Measurements from ENCODE around the gene BCAR1.

BCAR1 gene

DNA sequence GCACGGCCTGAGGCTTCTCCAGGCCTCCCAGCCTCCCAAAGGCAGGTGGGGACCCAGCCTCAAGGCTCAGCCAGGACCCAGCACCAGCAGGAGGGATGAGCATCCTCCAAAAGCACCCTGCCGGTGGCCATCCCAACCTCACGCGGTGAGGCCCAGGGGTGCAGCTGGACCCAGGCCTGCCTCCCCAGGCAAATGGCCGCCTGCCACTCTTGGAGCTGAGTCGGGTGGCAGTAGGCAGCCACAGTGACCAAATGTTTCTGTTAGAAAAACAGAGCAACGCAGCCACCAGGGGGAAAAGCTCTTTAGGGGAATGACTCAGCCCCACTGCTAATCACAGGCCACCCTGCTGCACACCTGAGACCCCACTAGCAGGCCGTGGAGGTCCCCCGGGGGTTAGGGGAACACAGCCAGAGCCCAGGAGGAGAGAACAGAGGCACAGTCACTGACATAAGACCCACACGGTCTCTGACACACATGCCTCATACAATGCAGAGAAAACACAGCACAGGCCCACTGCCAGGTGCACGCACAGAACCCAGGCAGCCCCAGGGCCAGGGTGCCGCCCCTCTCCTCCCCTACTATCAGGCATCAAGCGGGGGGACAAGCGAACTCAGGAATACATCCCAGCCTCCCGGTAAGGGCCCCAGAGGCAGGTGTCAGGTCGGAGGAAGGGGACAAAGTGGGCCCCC is 12.4 kb downstream of the BCAR1 start:
- DNase-seq = no peak

- peak; percentile 48 for DNase-seq
Observed at GRCh38 chr16:75238132-75238852, 13.1 kb downstream of the BCAR1 start.

DNA sequence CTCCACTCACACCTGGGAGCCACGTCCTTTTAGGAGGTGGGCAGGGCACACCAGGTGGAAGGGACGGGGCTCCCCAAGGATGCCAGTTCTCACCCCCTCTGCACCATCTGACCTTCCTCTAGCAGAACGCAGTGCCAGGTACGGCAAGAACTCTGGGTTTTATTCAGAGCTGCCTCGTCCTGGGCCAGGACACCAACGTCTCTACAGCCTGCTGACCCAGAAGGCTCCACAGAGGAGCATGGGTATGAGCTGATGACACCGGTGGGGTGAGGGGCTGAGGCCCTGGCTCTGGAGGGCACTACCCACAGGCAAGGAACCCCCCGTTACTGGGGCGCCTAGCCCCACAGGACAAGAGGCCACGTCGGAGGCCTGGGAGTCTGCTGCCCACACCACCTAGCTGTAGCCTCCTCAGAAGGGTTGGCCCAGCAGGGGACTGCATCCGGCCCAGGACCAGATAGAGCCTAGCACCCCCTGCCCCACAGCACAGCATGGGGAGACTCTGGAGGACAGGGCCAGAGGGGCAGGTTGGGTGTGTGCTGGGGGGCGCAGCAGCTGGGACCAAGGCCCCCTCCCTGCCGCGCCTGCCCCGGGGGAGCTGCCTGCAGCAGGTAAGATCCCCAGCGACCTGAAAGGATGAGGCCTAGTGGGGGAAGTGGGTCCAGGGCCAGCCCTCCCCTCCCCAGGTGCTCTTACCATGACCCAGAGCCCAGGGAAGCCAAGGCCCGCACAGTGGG is 13.9 kb downstream of the BCAR1 start:
- DNase-seq = no peak

GRCh38 chr16:75236736-75237397 is 14.6 kb downstream of the BCAR1 start:
- no peak for DNase-seq

DNA sequence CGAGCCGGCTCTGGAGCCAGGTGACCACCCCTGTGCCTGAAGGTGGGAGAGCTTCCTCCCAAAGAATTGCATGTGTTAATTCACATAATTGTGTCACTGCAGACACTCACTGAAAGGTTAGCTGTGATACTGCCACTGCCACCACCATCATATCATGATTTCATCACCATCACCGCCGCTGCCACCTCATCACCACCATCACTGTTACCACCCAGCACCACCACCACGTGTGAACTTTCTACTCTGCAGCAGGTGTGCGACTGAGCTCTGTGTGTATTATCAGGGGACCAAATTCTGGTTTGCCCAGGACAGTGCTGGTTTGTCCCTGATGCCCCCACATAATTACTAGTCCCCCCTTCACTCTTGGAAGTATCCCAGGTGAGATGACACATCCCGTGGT is 15.2 kb downstream of the BCAR1 start:
- no peak for DNase-seq

DNA sequence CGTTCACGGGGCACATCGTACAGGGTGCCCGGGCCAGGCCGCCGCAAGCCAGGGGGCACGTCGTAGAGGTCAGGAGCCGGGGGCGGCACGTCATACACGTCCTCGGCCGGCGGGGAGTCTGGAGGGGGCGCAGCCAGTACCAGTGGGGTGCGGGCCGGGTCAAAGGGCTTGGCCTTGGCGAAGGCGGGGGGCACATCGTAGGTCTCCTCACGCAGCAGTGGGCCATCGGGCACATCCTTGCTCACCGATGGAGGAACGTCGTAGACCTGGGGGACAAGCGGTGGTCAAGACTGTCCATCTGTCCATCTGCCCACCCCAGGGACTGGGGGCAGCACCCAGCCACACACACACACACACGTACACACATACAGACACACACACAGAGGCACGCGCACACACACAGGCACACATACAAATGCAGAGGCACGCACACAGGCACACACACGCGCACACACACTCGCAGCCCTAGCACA is 15.7 kb downstream of the BCAR1 start:
- no peak for DNase-seq

DNA sequence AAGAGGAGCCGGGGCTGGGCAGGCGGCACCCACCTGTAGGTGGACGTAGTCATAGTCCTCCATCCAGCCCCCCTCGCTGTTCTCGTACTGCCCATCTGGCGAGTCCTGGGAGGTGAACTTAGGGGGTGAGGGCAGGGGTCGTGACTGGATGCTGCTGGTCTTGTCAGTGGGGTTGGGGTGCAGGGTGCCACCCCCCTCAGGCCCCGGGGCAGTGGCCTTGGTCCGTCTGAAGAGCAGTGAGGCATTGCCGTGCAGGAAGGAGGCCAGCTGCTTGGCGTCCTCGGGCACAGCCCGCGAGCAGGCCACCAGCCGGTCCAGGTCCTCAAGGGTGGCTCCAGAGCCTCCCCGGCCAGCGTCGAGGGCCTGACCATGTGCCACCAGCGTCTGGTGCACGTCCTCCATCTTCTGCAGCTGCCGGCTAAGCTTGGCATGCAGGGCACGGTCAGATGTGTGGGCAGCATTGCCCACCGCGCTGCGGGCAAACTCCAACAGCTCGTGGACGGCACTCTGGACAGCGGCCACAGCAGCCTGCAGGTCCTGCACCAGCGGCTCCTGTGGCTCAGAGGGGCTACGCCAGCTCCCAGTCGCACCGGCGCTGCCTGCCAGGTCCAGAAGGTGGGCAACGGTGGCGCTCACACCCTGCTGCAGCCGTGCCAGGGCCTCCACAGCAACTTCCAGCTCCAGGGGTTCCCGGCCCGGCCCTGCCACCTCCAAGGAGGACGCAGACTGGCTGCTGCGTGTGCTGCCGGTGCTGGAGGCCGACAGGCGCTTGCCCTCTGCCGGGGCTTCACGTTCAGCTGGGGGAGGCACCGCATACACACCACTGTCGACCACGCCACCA is 16.3 kb downstream of the BCAR1 start:
- no peak for DNase-seq

GRCh38 chr16:75233611-75233938 is 17.8 kb downstream of the BCAR1 start:
- no peak for DNase-seq

GRCh38 chr16:75231570-75231969 is 19.9 kb downstream of the BCAR1 start:
- DNase-seq = no peak

GRCh38 chr16:75230471-75231110 is 20.8 kb downstream of the BCAR1 start:
- DNase-seq = no peak

DNA sequence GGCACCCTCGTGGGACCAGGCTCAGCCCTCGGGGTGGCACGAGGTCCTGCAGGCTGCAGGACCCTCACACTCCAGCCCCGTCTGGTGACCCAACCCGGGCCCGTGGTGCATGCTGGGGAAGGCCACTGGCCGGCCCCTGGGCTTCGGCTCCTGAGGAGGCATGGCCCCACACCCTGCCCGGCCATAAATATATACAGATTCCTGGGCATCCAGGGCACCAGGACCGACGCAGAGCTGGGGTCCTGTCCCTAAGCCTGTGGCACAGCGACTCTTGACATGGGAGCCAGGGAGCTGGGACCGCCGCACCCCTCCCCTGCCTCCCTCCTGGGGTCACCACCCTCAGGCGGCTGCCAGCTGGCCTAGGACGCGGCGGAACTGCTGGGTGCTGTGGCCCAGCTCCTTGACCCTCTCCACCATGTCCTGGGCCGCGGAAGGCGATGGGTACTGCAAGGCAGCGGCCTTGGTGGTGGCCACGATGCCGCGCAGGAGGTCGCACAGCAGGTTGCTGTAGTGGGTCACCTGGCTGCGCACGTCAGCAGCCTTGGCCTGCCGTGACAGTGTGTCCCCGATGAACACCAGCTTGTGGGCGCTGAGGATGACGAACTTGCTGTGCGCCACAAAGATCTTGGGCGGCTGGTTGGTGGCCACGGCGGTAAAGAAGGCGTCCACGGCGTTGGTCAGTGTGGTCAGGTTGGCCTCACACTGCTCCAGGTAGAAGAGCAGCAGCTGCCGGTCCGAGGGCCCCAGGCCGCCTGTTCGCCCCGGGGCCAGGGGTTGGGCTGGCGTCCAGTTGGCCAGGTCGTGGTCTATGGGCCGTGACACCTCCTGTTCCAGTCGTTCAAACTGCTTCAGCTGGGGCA is 22.0 kb downstream of the BCAR1 start:
- DNase-seq = no peak

- DNase-seq = no peak
Observed at GRCh38 chr16:75228143-75228976, 23.1 kb downstream of the BCAR1 start.

DNA sequence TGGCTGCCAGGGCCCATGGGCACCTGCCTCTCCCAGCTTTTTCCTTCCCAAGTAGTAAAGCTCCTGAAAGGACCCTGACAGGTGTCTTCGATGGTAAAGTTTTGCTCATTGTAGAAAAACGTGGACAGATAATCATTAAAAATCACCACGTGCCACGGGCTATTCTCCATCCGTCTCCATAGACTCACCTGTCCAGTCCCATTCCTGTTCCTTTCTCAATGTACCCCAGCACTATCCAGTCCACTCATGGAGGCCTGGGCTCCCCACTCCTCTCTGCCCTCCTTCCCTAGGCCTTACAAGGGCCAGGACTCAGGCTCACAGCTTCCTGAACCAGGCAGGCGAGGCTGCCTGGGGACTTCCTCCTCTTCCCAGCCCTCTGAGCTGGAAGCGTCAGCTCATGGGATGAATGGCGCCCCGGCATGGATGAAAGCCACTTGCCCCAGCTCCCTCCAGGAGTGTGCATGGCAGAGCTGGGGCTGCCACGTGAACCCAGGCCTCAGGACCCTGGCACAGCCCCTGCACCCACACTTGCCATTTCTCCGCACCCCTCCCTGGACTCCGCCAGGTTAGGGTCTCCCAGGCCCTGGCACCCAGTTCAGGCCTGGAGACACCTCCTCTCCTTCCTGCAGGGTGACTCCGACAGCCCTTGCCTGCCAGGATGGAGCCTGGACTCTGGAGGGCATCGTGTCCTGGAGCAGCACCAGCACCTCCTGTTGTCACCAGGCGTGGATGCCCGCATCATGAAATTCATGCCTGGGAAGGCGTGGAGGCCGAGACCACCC is 23.9 kb downstream of the BCAR1 start:
- no peak for DNase-seq

GRCh38 chr16:75226550-75227360 is 24.7 kb downstream of the BCAR1 start:
- DNase-seq = no peak

DNA sequence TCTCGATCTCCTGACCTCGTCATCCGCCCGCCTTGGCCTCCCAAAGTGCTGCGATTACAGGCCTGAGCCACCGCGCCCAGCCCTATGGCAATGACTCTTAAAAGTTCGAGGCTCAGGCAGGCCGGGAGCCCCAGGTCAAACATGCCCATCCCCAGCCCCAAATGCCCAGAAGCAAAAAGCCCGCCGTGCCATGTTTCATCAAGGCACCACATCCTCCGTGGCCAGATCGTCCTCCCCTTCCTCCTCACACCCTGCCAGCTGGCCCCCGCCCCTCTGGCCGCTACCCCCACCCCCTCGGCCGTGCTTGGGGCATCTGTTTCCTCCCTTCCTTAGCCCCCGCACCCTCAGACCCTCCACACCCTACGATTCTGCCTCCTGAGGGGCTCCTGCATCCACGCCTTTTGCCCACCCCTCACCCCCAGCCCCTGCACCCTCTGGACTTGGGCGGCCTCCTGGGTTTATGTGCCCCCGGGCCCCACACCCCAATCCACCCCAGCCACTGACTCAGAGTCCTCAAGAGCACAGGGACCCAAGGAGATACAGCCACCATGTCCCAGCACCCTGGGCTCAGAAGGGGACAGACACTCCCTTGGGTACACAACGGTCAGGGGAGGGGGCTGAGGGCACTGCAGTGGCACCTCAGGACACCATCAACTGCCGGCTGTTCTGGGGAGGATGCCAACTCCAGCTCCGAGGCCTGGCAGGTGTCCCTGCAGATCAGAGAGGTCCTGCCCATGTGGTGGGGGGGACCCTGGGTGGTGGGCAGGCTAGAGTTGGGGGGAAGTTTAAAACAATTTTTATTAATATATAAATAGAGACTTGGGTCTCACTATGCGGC is 25.5 kb downstream of the BCAR1 start:
- no peak for DNase-seq

DNA sequence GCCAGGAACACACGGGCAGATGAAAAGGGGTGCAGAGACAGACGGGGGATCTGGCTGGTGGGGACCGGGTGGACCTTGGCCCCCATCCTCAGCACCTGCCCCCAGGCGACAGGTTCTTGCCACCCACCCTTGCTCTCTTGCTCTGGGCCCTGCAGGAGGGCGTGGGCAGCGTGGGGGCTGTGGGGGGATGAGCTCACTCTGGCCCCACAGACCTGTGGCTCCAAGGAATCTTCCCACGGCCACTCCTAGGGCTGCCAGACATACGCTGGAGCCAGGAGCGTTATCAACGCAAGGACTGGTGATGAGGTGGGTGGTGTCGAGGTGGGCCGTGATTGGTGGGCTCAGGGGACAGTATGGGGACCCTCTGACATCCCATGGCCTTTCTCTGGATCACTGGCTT is 26.3 kb downstream of the BCAR1 start:
- DNase-seq = no peak

All from NCI-H1092 (cell line).